Sigmoid colon (tissue), 7 donors: ENCODE data around the gene HOXA10. TPM values are rescaled to one million over a fixed set of nuclear protein-coding genes. Genes with fewer than 3 reads are reported as not detected.

ENCODE experiments used
- DNase-seq: peaks from one replicate; pipeline ENCODE4 v3.0.0-alpha.2; 2019
- H3K27ac ChIP-seq, 4 donors: fragments of 200-600 bp; sonication (generic); one replicate each; pipeline ENCODE4 v1.5.1; 2016 to 2019; ENCODE audit warnings: mild to moderate bottlenecking in 1 of 4
- H3K27me3 ChIP-seq, 3 donors: fragments of 200-600 bp; sonication (generic); one replicate each; pipeline ENCODE4 v1.5.1; 2019; ENCODE audit warnings: mild to moderate bottlenecking in 1 of 3
- H3K36me3 ChIP-seq, 4 donors: fragments of 200-600 bp; sonication (generic); one replicate each; pipeline ENCODE4 v1.5.1; 2016 to 2019
- H3K4me1 ChIP-seq, 4 donors: fragments of 200-600 bp; sonication (generic); one replicate each; pipeline ENCODE4 v1.5.1; 2017 to 2019
- H3K4me3 ChIP-seq, 4 donors: fragments of 200-600 bp; sonication (generic); one replicate each; pipeline ENCODE4 v1.5.1; 2017 to 2019; ENCODE audit warnings: mild to moderate bottlenecking in 2 of 4, moderate library complexity in 1 of 4
- H3K9me3 ChIP-seq, 4 donors: fragments of 200-600 bp in 3 of 4; sonication (generic) in 3 of 4; one replicate each; pipeline versions ENCODE4 v1.5.1 to v1.6.1; 2013 to 2019
- CTCF ChIP-seq, 4 experiments: fragments of 450-650 bp in 3 of 4; fragments of 200-600 bp in 1 of 4; IDR thresholded peaks; one replicate each; pipeline ENCODE4 v1.5.1; 2016 to 2019; ENCODE audit warnings: antibody characterized with exemption in 4 of 4, mild to moderate bottlenecking in 3 of 4, moderate library complexity in 2 of 4
- EP300 ChIP-seq, 4 donors: sonication (generic); formaldehyde crosslinking; IDR thresholded peaks; one replicate each; pipeline ENCODE4 v1.6.1; 2017; ENCODE audit warnings: antibody characterized with exemption in 4 of 4
- POLR2A ChIP-seq, 2 donors: fragments of 450-650 bp; IDR thresholded peaks; one replicate each; pipeline ENCODE4 v1.6.1; 2016; ENCODE audit warnings: antibody characterized with exemption in 2 of 2, mild to moderate bottlenecking in 2 of 2, moderate library complexity in 2 of 2
- POLR2AphosphoS5 ChIP-seq, 4 donors: sonication (generic); formaldehyde crosslinking; IDR thresholded peaks; one replicate each; pipeline ENCODE4 v1.6.1; 2017; ENCODE audit warnings: antibody characterized with exemption in 4 of 4
- WGBS, 2 donors: extraction: QIAGEN DNeasy Blood & Tissue Kit; methylation state at CpG; one replicate each; pipeline ENCODE4 v1.1.7; 2013; 5-methylcytosine and 5-hydroxymethylcytosine counted together
- intact Hi-C: fragments of 100-400 bp; cut with DNase I; formaldehyde crosslinking; loops from one replicate; pipeline ENCODE4 v1.15.1; 2023
- polyA plus RNA-seq, 3 donors: library from polyadenylated mRNA; stranded (reverse); fragments of 200-250 nt; gene quantifications; one replicate each; pipeline ENCODE4 v1.2.3, GENCODE V29; 2013
- total RNA-seq, 4 donors: library from RNA; depleted of rRNA; stranded (reverse); fragments of >200 nt; gene quantifications; one replicate each; pipeline ENCODE4 v1.1.0, GENCODE V29; 2016
- donor health status: healthy with polysubstance abuse.
- donor health status: Bipolar disorder and iron deficiency.
- donor health status: healthy.

Gene HOXA10
- total and polyA plus RNA-seq, 7 donors: 22.2 to 64.0 (median 55.1) TPM

DNA sequence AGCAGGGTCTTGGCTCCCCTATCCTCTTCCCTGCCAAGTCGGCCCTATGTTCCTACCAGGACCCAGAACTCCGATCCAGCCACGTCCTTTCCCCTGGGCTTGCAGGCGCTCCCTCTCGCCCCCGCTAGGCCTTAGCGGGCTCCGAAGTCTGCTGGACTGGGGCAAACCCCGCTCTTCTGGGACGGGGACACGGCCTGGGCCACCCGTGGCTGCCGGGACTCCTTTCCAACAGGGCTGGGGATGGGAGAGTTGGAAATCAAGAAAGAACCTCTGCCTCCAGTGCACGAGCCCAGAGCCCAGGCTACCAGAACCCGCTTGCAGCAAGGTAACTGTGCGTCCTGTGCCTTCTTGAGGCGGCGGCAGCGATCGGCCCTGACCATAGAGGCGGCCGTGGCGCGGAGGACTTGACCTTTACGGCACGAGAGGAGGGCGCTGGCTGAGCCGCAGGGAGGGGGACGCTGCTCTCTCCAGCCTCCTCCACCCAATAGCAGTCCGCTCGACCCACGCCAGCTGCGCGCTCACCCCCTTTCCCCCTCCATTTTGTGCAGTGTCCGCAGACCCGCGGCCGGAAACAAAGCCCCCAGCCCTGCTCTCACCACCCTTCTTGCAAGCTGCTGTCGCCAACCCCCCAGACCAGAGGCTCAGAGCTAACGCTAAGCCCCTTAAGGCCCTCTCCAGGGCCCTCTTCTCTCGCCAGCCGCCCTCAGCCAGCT is 17.9 kb upstream of the HOXA10 start:
- Histone ChIP-seq H3K4me3 (peak overlapping the region; percentile 43 to 76 (median 64)), H3K36me3 (no peaks in the 10 kb centered on the region), H3K9me3 (no peaks in the 10 kb centered on the region), H3K27ac (peak overlapping the region in 3 of 4 donors; percentile 97 to 98 (median 98)), H3K27me3 (peaks cover 0 to 20% (median 0%) of the 10 kb centered on the region in 3 donors), H3K4me1 (peaks cover 0 to 79% (median 53%) of the 10 kb centered on the region in 4 donors)
- TF ChIP-seq CTCF (IDR thresholded peaks at IDR 0.05) (no peak), POLR2A (IDR thresholded peaks at IDR 0.05) (peak in 1 of 2 donors; percentile 44), EP300 (IDR thresholded peaks at IDR 0.05) (no peak), POLR2AphosphoS5 (IDR thresholded peaks at IDR 0.05) (peak; percentile 49 to 75 (median 58))
- 5 to 18% methylated on average over 42 of the region's 42 CpGs for WGBS, 2 donors
- peak; percentile 91 for DNase-seq
- intact Hi-C loops: loop anchor here (10.0 kb wide), 1 partner anchor 983 kb away; no protein-coding TSS in a partner anchor

GRCh38 chr7:27191161-27191731 is 17.1 kb upstream of the HOXA10 start:
- peak overlapping the region in 3 of 4 donors; percentile 97 to 98 (median 98) for H3K27ac ChIP-seq
- H3K27me3 ChIP-seq: peaks cover 0 to 20% (median 0%) of the 10 kb centered on the region in 3 donors
- no peak for DNase-seq
- intact Hi-C loops: loop anchor here (10.0 kb wide), 1 partner anchor 984 kb away; no protein-coding TSS in a partner anchor
- H3K9me3 ChIP-seq: no peaks in the 10 kb centered on the region
- no peaks in the 10 kb centered on the region for H3K36me3 ChIP-seq
- peak overlapping the region; percentile 43 to 76 (median 64) for H3K4me3 ChIP-seq
- no peak for TF ChIP-seq EP300 (IDR thresholded peaks at IDR 0.05)
- TF ChIP-seq CTCF (IDR thresholded peaks at IDR 0.05): no peak
- no peak for TF ChIP-seq POLR2A (IDR thresholded peaks at IDR 0.05)
- TF ChIP-seq POLR2AphosphoS5 (IDR thresholded peaks at IDR 0.05): no peak
- H3K4me1 ChIP-seq: peaks cover 0 to 87% (median 49%) of the 10 kb centered on the region in 4 donors
- WGBS, 2 donors: 15 to 37% methylated on average over 15 of the region's 15 CpGs

- TF ChIP-seq POLR2AphosphoS5 (IDR thresholded peaks at IDR 0.05) (no peak), EP300 (IDR thresholded peaks at IDR 0.05) (no peak), POLR2A (IDR thresholded peaks at IDR 0.05) (no peak), CTCF (IDR thresholded peaks at IDR 0.05) (no peak)
- no peaks in the 10 kb centered on the region for H3K36me3 ChIP-seq
- intact Hi-C loops: loop anchor here (10.0 kb wide), 1 partner anchor 985 kb away; no protein-coding TSS in a partner anchor
- peaks cover 0 to 87% (median 49%) of the 10 kb centered on the region in 4 donors for H3K4me1 ChIP-seq
- peak overlapping the region in 2 of 4 donors; percentile 72 to 76 for H3K4me3 ChIP-seq
- peak overlapping the region in 3 of 4 donors; percentile 97 to 98 (median 98) for H3K27ac ChIP-seq
- no peaks in the 10 kb centered on the region for H3K9me3 ChIP-seq
- DNase-seq: no peak
- H3K27me3 ChIP-seq: peaks cover 0 to 20% (median 0%) of the 10 kb centered on the region in 3 donors
- 10 to 42% methylated on average over 7 of the region's 7 CpGs for WGBS, 2 donors
These were observed 16.1 kb upstream of the HOXA10 start for GRCh38 chr7:27189997-27190748.

- intact Hi-C loops: no loop called here
- Histone ChIP-seq H3K4me3 (peak overlapping the region; percentile 71 to 76 (median 72)), H3K9me3 (no peaks in the 10 kb centered on the region), H3K4me1 (peaks cover 0 to 87% (median 46%) of the 10 kb centered on the region in 4 donors), H3K36me3 (no peaks in the 10 kb centered on the region), H3K27me3 (peaks cover 0 to 25% (median 0%) of the 10 kb centered on the region in 3 donors), H3K27ac (peak overlapping the region in 3 of 4 donors; percentile 97 to 98 (median 98))
- TF ChIP-seq EP300 (IDR thresholded peaks at IDR 0.05) (no peak), CTCF (IDR thresholded peaks at IDR 0.05) (no peak), POLR2A (IDR thresholded peaks at IDR 0.05) (peak in 1 of 2 donors; percentile 62), POLR2AphosphoS5 (IDR thresholded peaks at IDR 0.05) (peak; percentile 53 to 63 (median 56))
- WGBS, 2 donors: 5 to 18% methylated on average over 22 of the region's 22 CpGs
- DNase-seq: peak; percentile 87
These were observed 15.3 kb upstream of the HOXA10 start for GRCh38 chr7:27189295-27189996.
